Upper lobe of right lung (tissue), 1 donor: ENCODE measurements around the gene TGIF1. TPM values are rescaled to one million over a fixed set of nuclear protein-coding genes. Genes with fewer than 3 reads are reported as not detected.

Source experiments
- ATAC-seq: fragments of 200-7000 bp; cut with Tn5 transposase; one replicate; pipeline ENCODE4 v1.9.1; 2020; ENCODE audit warnings: mild to moderate bottlenecking, moderate library complexity
- DNase-seq: peaks from one replicate; pipeline ENCODE4 v3.0.0-alpha.2; 2020
- H3K27ac ChIP-seq: fragments of 200-600 bp; one replicate; pipeline ENCODE4 v1.8.0; 2022
- H3K27me3 ChIP-seq: fragments of 200-600 bp; one replicate; pipeline ENCODE4 v1.8.0; 2022; ENCODE audit warnings: mild to moderate bottlenecking
- H3K36me3 ChIP-seq: fragments of 200-600 bp; one replicate; pipeline ENCODE4 v1.8.0; 2022
- H3K4me1 ChIP-seq: fragments of 200-600 bp; one replicate; pipeline ENCODE4 v1.8.0; 2022
- H3K4me3 ChIP-seq: fragments of 200-600 bp; one replicate; pipeline ENCODE4 v1.8.0; 2022; ENCODE audit warnings: mild to moderate bottlenecking
- H3K9me3 ChIP-seq: fragments of 200-600 bp; one replicate; pipeline ENCODE4 v1.8.0; 2022
- intact Hi-C: fragments of 100-400 bp; cut with DNase I; formaldehyde crosslinking; loops from one replicate; pipeline ENCODE4 v1.11.0; 2022
- total RNA-seq: library from RNA; stranded (reverse); fragmentation: NEBNext Ultra II Directional; extraction: Animal tissue kit (Norgen Biotek cat#: 25700); gene quantifications from one replicate; pipeline ENCODE4 v1.2.1, GENCODE V29; 2021
- TF ChIP-seq, protein P1 (sequence below): fragments of 200-600 bp; IDR thresholded peaks from one replicate; pipeline ENCODE4 v1.8.0; 2022; ENCODE audit warnings: antibody characterized with exemption
- donor health status: DM: no; HTN: yes; CAD: no; lungs with severe emphysema.

Gene TGIF1
- total RNA-seq, 1 donor from 2014 or later, result 48.4 TPM

DNA sequence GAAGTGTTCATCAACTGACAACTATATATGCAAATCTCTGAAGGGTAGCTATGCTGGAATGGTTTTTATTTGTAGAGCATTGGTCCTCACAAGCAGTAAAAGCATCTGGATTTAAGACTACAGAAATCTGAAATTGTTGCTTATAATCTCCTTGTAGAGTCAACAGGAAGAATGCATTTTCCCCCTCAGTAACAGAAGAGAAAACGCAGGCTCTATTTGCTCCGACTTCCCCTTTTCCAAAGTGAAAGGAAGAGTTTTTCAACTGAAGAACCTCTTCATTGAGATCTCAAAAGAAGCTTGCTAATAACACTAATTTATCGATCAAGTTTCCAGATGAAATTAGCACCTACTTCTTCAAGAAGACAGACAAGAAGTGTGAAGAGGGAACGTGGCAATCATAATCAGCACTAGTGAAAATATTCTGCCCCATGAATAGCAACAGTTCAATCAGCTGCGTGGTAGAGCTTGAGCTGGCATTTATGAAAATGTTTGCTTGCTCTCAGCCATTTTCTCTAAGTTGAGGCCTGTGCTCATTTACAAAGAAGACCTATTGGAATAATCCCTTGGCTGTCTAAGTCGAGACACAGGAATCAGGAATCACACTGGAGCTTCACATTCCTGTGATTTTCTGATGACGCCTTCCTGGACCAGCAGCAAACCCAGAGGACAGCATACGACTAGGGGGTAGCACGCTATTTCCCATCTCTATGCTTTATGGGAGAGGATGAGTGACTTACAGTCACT lies 43.7 kb downstream of the TGIF1 start:
- no peaks in the 10 kb centered on the region for H3K36me3 ChIP-seq
- ATAC-seq (no peak), DNase-seq (no peak)
- H3K4me1 ChIP-seq, result no peaks in the 10 kb centered on the region
- no peaks in the 10 kb centered on the region for H3K27me3 ChIP-seq
- H3K27ac ChIP-seq, result no peak overlapping the region
- intact Hi-C loops, result no loop called here
- H3K9me3 ChIP-seq, result no peaks in the 10 kb centered on the region
- no peak overlapping the region for H3K4me3 ChIP-seq
- TF ChIP-seq, protein P1, sequence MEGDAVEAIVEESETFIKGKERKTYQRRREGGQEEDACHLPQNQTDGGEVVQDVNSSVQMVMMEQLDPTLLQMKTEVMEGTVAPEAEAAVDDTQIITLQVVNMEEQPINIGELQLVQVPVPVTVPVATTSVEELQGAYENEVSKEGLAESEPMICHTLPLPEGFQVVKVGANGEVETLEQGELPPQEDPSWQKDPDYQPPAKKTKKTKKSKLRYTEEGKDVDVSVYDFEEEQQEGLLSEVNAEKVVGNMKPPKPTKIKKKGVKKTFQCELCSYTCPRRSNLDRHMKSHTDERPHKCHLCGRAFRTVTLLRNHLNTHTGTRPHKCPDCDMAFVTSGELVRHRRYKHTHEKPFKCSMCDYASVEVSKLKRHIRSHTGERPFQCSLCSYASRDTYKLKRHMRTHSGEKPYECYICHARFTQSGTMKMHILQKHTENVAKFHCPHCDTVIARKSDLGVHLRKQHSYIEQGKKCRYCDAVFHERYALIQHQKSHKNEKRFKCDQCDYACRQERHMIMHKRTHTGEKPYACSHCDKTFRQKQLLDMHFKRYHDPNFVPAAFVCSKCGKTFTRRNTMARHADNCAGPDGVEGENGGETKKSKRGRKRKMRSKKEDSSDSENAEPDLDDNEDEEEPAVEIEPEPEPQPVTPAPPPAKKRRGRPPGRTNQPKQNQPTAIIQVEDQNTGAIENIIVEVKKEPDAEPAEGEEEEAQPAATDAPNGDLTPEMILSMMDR, result no peak

GRCh38 chr18:3494245-3494526 lies 44.2 kb downstream of the TGIF1 start:
- TF ChIP-seq, protein P1, result no peak
- no peak overlapping the region for H3K4me3 ChIP-seq
- H3K27ac ChIP-seq, result no peak overlapping the region
- H3K27me3 ChIP-seq, result no peaks in the 10 kb centered on the region
- DNase-seq, result no peak
- intact Hi-C loops, result no loop called here
- no peaks in the 10 kb centered on the region for H3K36me3 ChIP-seq
- H3K9me3 ChIP-seq, result no peaks in the 10 kb centered on the region
- ATAC-seq, result no peak
- peaks cover 1% of the 10 kb centered on the region for H3K4me1 ChIP-seq

DNA sequence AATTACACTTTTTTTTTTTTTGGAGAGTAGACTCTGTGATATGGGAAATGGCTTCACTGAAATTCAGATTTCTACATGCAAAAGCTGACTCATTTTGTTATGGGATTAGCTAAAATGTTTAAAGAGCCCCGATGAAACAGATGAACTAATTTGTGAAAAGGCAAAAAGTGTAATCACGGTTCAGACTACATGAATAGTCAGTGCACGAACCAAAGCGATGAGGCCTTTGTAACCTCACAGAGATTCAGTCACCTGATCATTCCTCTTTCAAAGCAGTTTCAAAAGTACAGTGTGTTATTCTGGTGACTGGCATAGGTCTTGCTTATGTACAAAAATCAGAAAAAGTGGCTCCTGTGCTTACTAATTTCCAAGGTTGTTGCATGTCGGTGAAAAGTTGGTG lies 44.6 kb downstream of the TGIF1 start:
- Histone ChIP-seq H3K36me3 (no peaks in the 10 kb centered on the region), H3K27me3 (peaks cover under 1% of the 10 kb centered on the region), H3K27ac (no peak overlapping the region), H3K4me3 (no peak overlapping the region), H3K9me3 (no peaks in the 10 kb centered on the region), H3K4me1 (peaks cover 5% of the 10 kb centered on the region)
- TF ChIP-seq, protein P1, result no peak
- intact Hi-C loops, result no loop called here
- DNase-seq (no peak), ATAC-seq (no peak)

GRCh38 chr18:3495691-3496430 lies 45.9 kb downstream of the TGIF1 start:
- Histone ChIP-seq H3K27me3 (peaks cover 7% of the 10 kb centered on the region), H3K4me3 (no peak overlapping the region), H3K9me3 (no peaks in the 10 kb centered on the region), H3K36me3 (no peaks in the 10 kb centered on the region), H3K27ac (no peak overlapping the region), H3K4me1 (peaks cover 8% of the 10 kb centered on the region)
- DNase-seq (no peak), ATAC-seq (no peak)
- TF ChIP-seq, protein P1, result no peak
- intact Hi-C loops, result no loop called here

DNA sequence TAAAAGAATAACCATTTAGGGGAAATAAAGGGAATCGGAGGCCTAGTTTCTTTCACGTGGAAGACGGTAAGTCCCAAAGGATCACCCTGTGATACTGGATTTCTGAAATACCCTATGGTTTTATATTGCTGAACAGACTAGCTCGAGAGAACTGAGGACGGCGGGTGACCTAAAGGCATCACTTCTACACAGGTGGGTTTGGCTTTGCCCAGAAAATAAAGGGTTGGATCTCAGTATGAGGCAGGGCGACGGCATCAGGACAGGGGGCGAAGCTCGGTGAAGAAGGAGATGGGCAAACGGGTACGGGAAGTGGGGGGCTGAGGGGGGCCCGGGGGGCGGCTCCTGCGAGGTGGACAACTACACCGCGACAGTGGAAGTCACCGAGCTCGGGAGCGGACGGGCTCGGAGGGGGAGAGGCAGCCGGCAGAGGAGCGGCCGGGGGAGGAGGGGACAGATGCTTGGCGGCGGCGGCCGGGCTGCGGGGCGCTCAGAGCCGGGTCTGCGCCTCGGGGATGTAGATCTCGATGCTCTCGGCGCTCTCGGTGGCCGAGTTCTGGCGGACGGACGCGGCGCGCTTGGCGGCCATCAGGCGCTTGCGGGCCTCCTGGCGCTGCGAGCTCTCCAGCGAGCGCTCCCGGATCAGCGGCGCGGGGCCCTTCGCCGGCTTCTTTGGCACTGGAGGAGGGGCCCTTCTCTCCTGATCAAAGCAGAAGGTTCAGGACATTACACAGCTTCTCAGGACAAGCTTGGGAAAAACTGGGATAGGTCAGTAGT lies 48.9 kb downstream of the TGIF1 start:
- DNase-seq (peak; percentile 69), ATAC-seq (peak; percentile 74)
- Histone ChIP-seq H3K4me1 (peaks cover 8% of the 10 kb centered on the region), H3K9me3 (no peaks in the 10 kb centered on the region), H3K36me3 (no peaks in the 10 kb centered on the region), H3K4me3 (peak overlapping the region; percentile 47), H3K27me3 (peaks cover 7% of the 10 kb centered on the region), H3K27ac (no peak overlapping the region)
- TF ChIP-seq, protein P1, result no peak
- intact Hi-C loops, result no loop called here
